Measurements from ENCODE around the gene ALG11.

ALG11 gene

GRCh38 chr13:52016296-52016695 is 4.1 kb downstream of the ALG11 start:
- no peak for DNase-seq (ENCODE audit: extremely low spot score)
- POLR2A ChIA-PET = no interaction called here
- CTCF ChIA-PET = no interaction called here
- no peak for TF ChIP-seq BHLHE40 (IDR thresholded peaks at IDR 0.05; ENCODE audit: borderline replicate concordance)
- TF ChIP-seq SP1 (IDR thresholded peaks at IDR 0.05) = no peak
- TF ChIP-seq TARDBP (IDR thresholded peaks at IDR 0.05) = no peak
- TF ChIP-seq LEF1 (IDR thresholded peaks at IDR 0.05; ENCODE audit: borderline replicate concordance) = no peak
- TF ChIP-seq ARNT (IDR thresholded peaks at IDR 0.05) = no peak
- no peak for TF ChIP-seq ELF4 (IDR thresholded peaks at IDR 0.05)
- no peak for TF ChIP-seq FOXM1 (IDR thresholded peaks at IDR 0.05; ENCODE audit: borderline replicate concordance)
- no peak for TF ChIP-seq FOXK2 (IDR thresholded peaks at IDR 0.05)
- TF ChIP-seq HDGF (IDR thresholded peaks at IDR 0.05; ENCODE audit: borderline replicate concordance) = no peak
- TF ChIP-seq L3MBTL2 (conservative IDR thresholded peaks at IDR 0.05) = no peak
- TF ChIP-seq FOXA1 (IDR thresholded peaks at IDR 0.05) = no peak
- no peak for TF ChIP-seq PKNOX1 (IDR thresholded peaks at IDR 0.05)
- no peak for TF ChIP-seq SUZ12 (IDR thresholded peaks at IDR 0.05)
- TF ChIP-seq CTBP1 (IDR thresholded peaks at IDR 0.05; ENCODE audit: borderline replicate concordance) = no peak
- TF ChIP-seq NFRKB (IDR thresholded peaks at IDR 0.05) = no peak
- TF ChIP-seq ZNF384 (IDR thresholded peaks at IDR 0.05) = no peak

- POLR2A ChIA-PET = no interaction called here
- CTCF ChIA-PET = no interaction called here
These were observed 8.0 kb downstream of the ALG11 start for GRCh38 chr13:52020191-52020590.

GRCh38 chr13:52022356-52022755 is 10.2 kb downstream of the ALG11 start:
- ChIA-PET CTCF (no interaction called here), POLR2A (no interaction called here)
- TF ChIP-seq FOXM1 (IDR thresholded peaks at IDR 0.05; ENCODE audit: borderline replicate concordance) (no peak), CTBP1 (IDR thresholded peaks at IDR 0.05; ENCODE audit: borderline replicate concordance) (no peak), PKNOX1 (IDR thresholded peaks at IDR 0.05) (no peak), BHLHE40 (IDR thresholded peaks at IDR 0.05; ENCODE audit: borderline replicate concordance) (no peak), L3MBTL2 (conservative IDR thresholded peaks at IDR 0.05) (no peak), SP1 (IDR thresholded peaks at IDR 0.05) (no peak), SUZ12 (IDR thresholded peaks at IDR 0.05) (no peak), FOXK2 (IDR thresholded peaks at IDR 0.05) (no peak), NFRKB (IDR thresholded peaks at IDR 0.05) (no peak), ELF4 (IDR thresholded peaks at IDR 0.05) (no peak), HDGF (IDR thresholded peaks at IDR 0.05; ENCODE audit: borderline replicate concordance) (no peak), ZNF384 (IDR thresholded peaks at IDR 0.05) (no peak), ARNT (IDR thresholded peaks at IDR 0.05) (no peak), TARDBP (IDR thresholded peaks at IDR 0.05) (no peak), LEF1 (IDR thresholded peaks at IDR 0.05; ENCODE audit: borderline replicate concordance) (no peak), FOXA1 (IDR thresholded peaks at IDR 0.05) (no peak)
- DNase-seq (ENCODE audit: extremely low spot score) = no peak

More at GRCh38 chr13:52020191-52020590, 8.0 kb downstream of the ALG11 start:
- DNase-seq (ENCODE audit: extremely low spot score) = no peak
- TF ChIP-seq SUZ12 (IDR thresholded peaks at IDR 0.05) = no peak
- no peak for TF ChIP-seq BHLHE40 (IDR thresholded peaks at IDR 0.05; ENCODE audit: borderline replicate concordance)
- TF ChIP-seq L3MBTL2 (conservative IDR thresholded peaks at IDR 0.05) = no peak
- no peak for TF ChIP-seq PKNOX1 (IDR thresholded peaks at IDR 0.05)
- no peak for TF ChIP-seq FOXM1 (IDR thresholded peaks at IDR 0.05; ENCODE audit: borderline replicate concordance)
- TF ChIP-seq FOXA1 (IDR thresholded peaks at IDR 0.05) = no peak
- no peak for TF ChIP-seq HDGF (IDR thresholded peaks at IDR 0.05; ENCODE audit: borderline replicate concordance)
- no peak for TF ChIP-seq ELF4 (IDR thresholded peaks at IDR 0.05)
- no peak for TF ChIP-seq ZNF384 (IDR thresholded peaks at IDR 0.05)
- no peak for TF ChIP-seq SP1 (IDR thresholded peaks at IDR 0.05)
- TF ChIP-seq LEF1 (IDR thresholded peaks at IDR 0.05; ENCODE audit: borderline replicate concordance) = no peak
- no peak for TF ChIP-seq TARDBP (IDR thresholded peaks at IDR 0.05)
- no peak for TF ChIP-seq ARNT (IDR thresholded peaks at IDR 0.05)
- no peak for TF ChIP-seq NFRKB (IDR thresholded peaks at IDR 0.05)
- no peak for TF ChIP-seq FOXK2 (IDR thresholded peaks at IDR 0.05)
- no peak for TF ChIP-seq CTBP1 (IDR thresholded peaks at IDR 0.05; ENCODE audit: borderline replicate concordance)

GRCh38 chr13:52024481-52024880 is 12.3 kb downstream of the ALG11 start, which contains the start of gene UTP14C:
UTP14C (plus strand) TSS chr13:52024691; CDS start chr13:52028805, 4,114 bp downstream.
- CTCF ChIA-PET = no interaction called here
- TF ChIP-seq TARDBP (IDR thresholded peaks at IDR 0.05) = no peak
- no peak for TF ChIP-seq BHLHE40 (IDR thresholded peaks at IDR 0.05; ENCODE audit: borderline replicate concordance)
- no peak for TF ChIP-seq FOXK2 (IDR thresholded peaks at IDR 0.05)
- TF ChIP-seq SUZ12 (IDR thresholded peaks at IDR 0.05) = no peak
- POLR2A ChIA-PET = no interaction called here

GRCh38 chr13:52025475-52026245 is 13.5 kb downstream of the ALG11 start:
- ChIA-PET POLR2A (no interaction called here), CTCF (no interaction called here)
- DNase-seq (ENCODE audit: extremely low spot score) = no peak
- no peak for TF ChIP-seq L3MBTL2 (conservative IDR thresholded peaks at IDR 0.05)
- no peak for TF ChIP-seq FOXK2 (IDR thresholded peaks at IDR 0.05)
- no peak for TF ChIP-seq FOXA1 (IDR thresholded peaks at IDR 0.05)
- TF ChIP-seq SP1 (IDR thresholded peaks at IDR 0.05) = no peak
- TF ChIP-seq PKNOX1 (IDR thresholded peaks at IDR 0.05) = no peak
- no peak for TF ChIP-seq NFRKB (IDR thresholded peaks at IDR 0.05)
- no peak for TF ChIP-seq ZNF384 (IDR thresholded peaks at IDR 0.05)
- TF ChIP-seq SUZ12 (IDR thresholded peaks at IDR 0.05) = no peak
- TF ChIP-seq ELF4 (IDR thresholded peaks at IDR 0.05) = no peak
- TF ChIP-seq ARNT (IDR thresholded peaks at IDR 0.05) = no peak
- no peak for TF ChIP-seq CTBP1 (IDR thresholded peaks at IDR 0.05; ENCODE audit: borderline replicate concordance)
- no peak for TF ChIP-seq HDGF (IDR thresholded peaks at IDR 0.05; ENCODE audit: borderline replicate concordance)
- TF ChIP-seq BHLHE40 (IDR thresholded peaks at IDR 0.05; ENCODE audit: borderline replicate concordance) = no peak
- no peak for TF ChIP-seq FOXM1 (IDR thresholded peaks at IDR 0.05; ENCODE audit: borderline replicate concordance)
- TF ChIP-seq TARDBP (IDR thresholded peaks at IDR 0.05) = no peak
- no peak for TF ChIP-seq LEF1 (IDR thresholded peaks at IDR 0.05; ENCODE audit: borderline replicate concordance)

More at GRCh38 chr13:52024481-52024880, 12.3 kb downstream of the ALG11 start, which contains the start of gene UTP14C:
- DNase-seq (ENCODE audit: extremely low spot score) = no peak

Data from HEK293T (cell line).